GM21786 (cell line): ENCODE data around the gene TXN.
"Not testable (repeated sequence)": the region's sequence is repeated elsewhere in the genome, so short reads cannot be mapped to it uniquely, and the experiment has no call there.

Experiments
- ATAC-seq: cut with Tn5 transposase; IDR thresholded peaks from one replicate; pipeline ENCODE4 v1.9.1; 2021; ENCODE audit not compliant: unreplicated experiment

Gene TXN

GRCh38 chr9:110214090-110214489, 42.2 kb downstream of the TXN start:
- ATAC-seq = no peak

GRCh38 chr9:110213413-110214044, 42.8 kb downstream of the TXN start:
- no peak for ATAC-seq

GRCh38 chr9:110208031-110208430, 48.3 kb downstream of the TXN start, which contains the start of gene C9orf152:
Gene C9orf152 (minus strand): TSS chr9:110208159. CDS start chr9:110207579, 580 bp downstream.
- ATAC-seq = no peak

- no peak for ATAC-seq
Measured at GRCh38 chr9:110207071-110207641, 49.2 kb downstream of the TXN start.

GRCh38 chr9:110206389-110206788, 49.9 kb downstream of the TXN start:
- ATAC-seq = no peak

- ATAC-seq = not testable (repeated sequence)
Measured at GRCh38 chr9:110205612-110206011, 50.7 kb downstream of the TXN start.

GRCh38 chr9:110202232-110202631, 54.1 kb downstream of the TXN start:
- ATAC-seq = no peak

- no peak for ATAC-seq
Measured at GRCh38 chr9:110199643-110200042, 56.7 kb downstream of the TXN start.

GRCh38 chr9:110198357-110198756, 58.0 kb downstream of the TXN start:
- ATAC-seq = no peak

GRCh38 chr9:110197330-110198187, 58.7 kb downstream of the TXN start:
- no peak for ATAC-seq

GRCh38 chr9:110196084-110196499, 60.2 kb downstream of the TXN start:
- not testable (repeated sequence) for ATAC-seq
